Erythroblast (primary cell): ENCODE data around the gene TSC2.
"Not testable (repeated sequence)": the region's sequence is repeated elsewhere in the genome, so short reads cannot be mapped to it uniquely, and the experiment has no call there.

Experiments used
- GATA1 ChIP-seq: IDR thresholded peaks from 2 replicates; pipeline ENCODE4 v1.6.1; 2011; ENCODE audit warnings: low read depth, mild to moderate bottlenecking, control low read depth, low read length, moderate library complexity
- POLR2A ChIP-seq: IDR thresholded peaks from 2 replicates; pipeline ENCODE4 v1.6.1; 2011; ENCODE audit warnings: mild to moderate bottlenecking, low read length

GRCh38 chr16:2135071-2135470 is 87.3 kb downstream of the TSC2 start:
- TF ChIP-seq POLR2A, GATA1: not testable (repeated sequence)
